K562 (cell line): Measurements from ENCODE around the gene DCLK3.

Source experiments
- CEBPB ChIP-seq: fragments of 450-650 bp; IDR thresholded peaks from 2 replicates; pipeline ENCODE4 v1.6.1; 2016; ENCODE audit warnings: missing genetic modification characterization, missing compliant biosample characterization
- RFX5 ChIP-seq: IDR thresholded peaks from 2 replicates; pipeline ENCODE4 v1.6.1; 2011; ENCODE audit warnings: low read depth, mild to moderate bottlenecking, improper control_type of control experiment, low read length
- TCF3 ChIP-seq: sonication (generic); formaldehyde crosslinking; IDR thresholded peaks from 2 replicates; pipeline ENCODE4 v1.4.0; 2020; ENCODE audit warnings: mild to moderate bottlenecking, missing genetic modification reagents
- TF ChIP-seq, protein P1 (sequence below), 3 experiments: IDR thresholded peaks in 2 of 3; conservative IDR thresholded peaks in 1 of 3; 2 replicates each; pipeline ENCODE4 v1.5.1; 2011 to 2012; ENCODE audit warnings: low read length in 3 of 3, mild to moderate bottlenecking in 3 of 3, control low read depth in 2 of 3, improper control_type of control experiment in 1 of 3, inconsistent platforms in 1 of 3, low read depth in 1 of 3, mixed read lengths in 1 of 3, moderate library complexity in 1 of 3; ENCODE audit not compliant: insufficient read depth in 2 of 3

- TF ChIP-seq TCF3 (CRISPR knock-in tag) (no peak), RFX5 (no peak), CEBPB (tag) (no peak)
- TF ChIP-seq, protein P1, sequence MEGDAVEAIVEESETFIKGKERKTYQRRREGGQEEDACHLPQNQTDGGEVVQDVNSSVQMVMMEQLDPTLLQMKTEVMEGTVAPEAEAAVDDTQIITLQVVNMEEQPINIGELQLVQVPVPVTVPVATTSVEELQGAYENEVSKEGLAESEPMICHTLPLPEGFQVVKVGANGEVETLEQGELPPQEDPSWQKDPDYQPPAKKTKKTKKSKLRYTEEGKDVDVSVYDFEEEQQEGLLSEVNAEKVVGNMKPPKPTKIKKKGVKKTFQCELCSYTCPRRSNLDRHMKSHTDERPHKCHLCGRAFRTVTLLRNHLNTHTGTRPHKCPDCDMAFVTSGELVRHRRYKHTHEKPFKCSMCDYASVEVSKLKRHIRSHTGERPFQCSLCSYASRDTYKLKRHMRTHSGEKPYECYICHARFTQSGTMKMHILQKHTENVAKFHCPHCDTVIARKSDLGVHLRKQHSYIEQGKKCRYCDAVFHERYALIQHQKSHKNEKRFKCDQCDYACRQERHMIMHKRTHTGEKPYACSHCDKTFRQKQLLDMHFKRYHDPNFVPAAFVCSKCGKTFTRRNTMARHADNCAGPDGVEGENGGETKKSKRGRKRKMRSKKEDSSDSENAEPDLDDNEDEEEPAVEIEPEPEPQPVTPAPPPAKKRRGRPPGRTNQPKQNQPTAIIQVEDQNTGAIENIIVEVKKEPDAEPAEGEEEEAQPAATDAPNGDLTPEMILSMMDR (IDR thresholded peaks at IDR 0.05 in 2 of 3, conservative IDR thresholded peaks at IDR 0.05 in 1 of 3; ENCODE audit: insufficient read depth in 2 of 3, low read depth in 1 of 3, low read length in 3 of 3), result no peak
These were observed 1.2 kb downstream of the DCLK3 start for GRCh38 chr3:36762918-36763849.
